IMR-90 (cell line): ENCODE results near the gene EXOC1L. TPM values are rescaled to one million over a fixed set of nuclear protein-coding genes. Genes with fewer than 3 reads are reported as not detected.
A peak's percentile ranks its signal among the peaks of the same experiment; 100 is the strongest.

Experiments used
- ATAC-seq: fragments of 200-7000 bp; cut with Tn5 transposase; 2 replicates; pipeline ENCODE4 v1.9.1; 2020; ENCODE audit warnings: low read depth, mild to moderate bottlenecking, moderate library complexity
- BruUV-seq: library from RNA; stranded (reverse); fragments of 400-500 nt; replicated peaks from 2 replicates; lab custom pipeline; 2021; lab: Mats Ljungman, UMichigan
- CTCF ChIA-PET: fragments of 300-600 bp; formaldehyde crosslinking; extraction: SDS; loops from one replicate; lab custom pipeline; 2021; ENCODE audit warnings: antibody characterized with exemption; lab: Yijun Ruan, JAX
- POLR2A ChIA-PET: fragments of 300-600 bp; sonication (Branson Sonifier 250); formaldehyde crosslinking; loops from one replicate; lab custom pipeline; 2022; ENCODE audit warnings: antibody characterized with exemption; ENCODE audit not compliant: unreplicated experiment; lab: Charles Lee
- DNase-seq: peaks from one replicate; pipeline ENCODE4 v3.0.0; 2013
- H2AFZ ChIP-seq: replicated peaks from 2 replicates; pipeline ENCODE3; 2013; ENCODE audit warnings: low read length, mild to moderate bottlenecking; ENCODE audit not compliant: poor library complexity
- H2AK5ac ChIP-seq: 2 replicates; pipeline ENCODE4 v1.6.1; 2013; ENCODE audit warnings: low read depth, low read length, inconsistent platforms
- H2AK9ac ChIP-seq: replicated peaks from 2 replicates; pipeline ENCODE3; 2013; ENCODE audit warnings: mild to moderate bottlenecking, low read depth, low read length, moderate library complexity; ENCODE audit not compliant: poor library complexity
- H2BK120ac ChIP-seq: 2 replicates; pipeline ENCODE4 v1.6.1; 2013; ENCODE audit warnings: low read depth, low read length, inconsistent platforms
- H2BK15ac ChIP-seq: 3 replicates; pipeline ENCODE4 v1.6.1; 2013; ENCODE audit warnings: low read depth, low read length, inconsistent platforms
- H2BK20ac ChIP-seq: 2 replicates; pipeline ENCODE4 v1.6.1; 2013; ENCODE audit warnings: low read depth, mild to moderate bottlenecking, inconsistent platforms, low read length, moderate library complexity
- H2BK5ac ChIP-seq: 2 replicates; pipeline ENCODE4 v1.6.1; 2013; ENCODE audit warnings: mild to moderate bottlenecking, low read depth, low read length, inconsistent platforms; ENCODE audit not compliant: poor library complexity, severe bottlenecking
- H3K14ac ChIP-seq: replicated peaks from 2 replicates; pipeline ENCODE4 v1.6.1; 2013; ENCODE audit warnings: low read depth, low read length, inconsistent platforms
- H3K18ac ChIP-seq: 2 replicates; pipeline ENCODE4 v1.6.1; 2013; ENCODE audit warnings: low read depth, low read length, control low read depth
- H3K23ac ChIP-seq: 2 replicates; pipeline ENCODE4 v1.6.1; 2013; ENCODE audit warnings: low read depth, low read length, inconsistent platforms
- H3K27ac ChIP-seq: 2 replicates; pipeline ENCODE4 v1.5.1; 2013; ENCODE audit warnings: mild to moderate bottlenecking, control low read depth, low read length; ENCODE audit not compliant: insufficient read depth
- H3K27me3 ChIP-seq: 2 replicates; pipeline ENCODE4 v1.6.1; 2013; ENCODE audit warnings: low read length; ENCODE audit not compliant: control insufficient read depth, insufficient read depth
- H3K36me3 ChIP-seq: 2 replicates; pipeline ENCODE4 v1.6.1; 2013; ENCODE audit warnings: low read length, mixed read lengths; ENCODE audit not compliant: control insufficient read depth, insufficient read depth
- H3K4ac ChIP-seq: 2 replicates; pipeline ENCODE4 v1.6.1; 2013; ENCODE audit warnings: low read depth, low read length, inconsistent platforms
- H3K4me1 ChIP-seq: 2 replicates; pipeline ENCODE4 v1.6.1; 2013; ENCODE audit warnings: low read length, mixed read lengths; ENCODE audit not compliant: control insufficient read depth, insufficient read depth
- H3K4me2 ChIP-seq: 2 replicates; pipeline ENCODE4 v1.6.1; 2013; ENCODE audit warnings: low read depth, mild to moderate bottlenecking, control low read depth, low read length, moderate library complexity
- H3K4me3 ChIP-seq: 2 replicates; pipeline ENCODE4 v1.5.1; 2013; ENCODE audit warnings: low read depth, mild to moderate bottlenecking, control low read depth, low read length, moderate library complexity; ENCODE audit not compliant: insufficient read depth
- H3K56ac ChIP-seq: 2 replicates; pipeline ENCODE4 v1.6.1; 2013; ENCODE audit warnings: low read length, inconsistent platforms; ENCODE audit not compliant: insufficient read depth; ENCODE audit errors: extremely low read depth
- H3K79me1 ChIP-seq, 2 experiments: 2 replicates each; pipeline ENCODE4 v1.6.1; 2013; ENCODE audit warnings: low read length in 2 of 2, inconsistent platforms in 1 of 2, low read depth in 1 of 2
- H3K9ac ChIP-seq: 2 replicates; pipeline ENCODE4 v1.6.1; 2013; ENCODE audit warnings: low read depth, low read length, control low read depth
- H3K9me1 ChIP-seq: 2 replicates; pipeline ENCODE4 v1.6.1; 2013; ENCODE audit warnings: low read length, inconsistent platforms; ENCODE audit not compliant: insufficient read depth
- H3K9me3 ChIP-seq: 2 replicates; pipeline ENCODE4 v1.6.1; 2013; ENCODE audit warnings: low read length; ENCODE audit not compliant: control insufficient read depth, insufficient read depth
- H4K20me1 ChIP-seq: 2 replicates; pipeline ENCODE4 v1.6.1; 2013; ENCODE audit warnings: low read length, inconsistent platforms; ENCODE audit not compliant: insufficient read depth
- H4K5ac ChIP-seq: 2 replicates; pipeline ENCODE4 v1.6.1; 2013; ENCODE audit warnings: mild to moderate bottlenecking, low read depth, low read length, control low read depth
- H4K8ac ChIP-seq, 2 experiments: 2 replicates each; pipeline ENCODE4 v1.6.1; 2013; ENCODE audit warnings: low read depth in 2 of 2, low read length in 2 of 2, control low read depth in 1 of 2, inconsistent platforms in 1 of 2
- H4K91ac ChIP-seq: 2 replicates; pipeline ENCODE4 v1.6.1; 2013; ENCODE audit warnings: low read depth, low read length, inconsistent platforms; ENCODE audit not compliant: insufficient read depth
- BHLHE40 ChIP-seq: fragments of 150-350 bp; IDR thresholded peaks from 2 replicates; pipeline ENCODE4 v1.6.1; 2016; ENCODE audit warnings: mild to moderate bottlenecking, low read depth, low read length
- CEBPB ChIP-seq: IDR thresholded peaks from 2 replicates; pipeline ENCODE4 v1.6.1; 2012; ENCODE audit warnings: low read depth, low read length, improper control_type of control experiment
- CHD1 ChIP-seq: IDR thresholded peaks from 2 replicates; pipeline ENCODE4 v1.6.1; 2012; ENCODE audit warnings: low read depth, low read length, improper control_type of control experiment
- CTCF ChIP-seq: conservative IDR thresholded peaks from 2 replicates; pipeline ENCODE4 v1.5.1; 2012; ENCODE audit warnings: mild to moderate bottlenecking, low read depth, low read length, improper control_type of control experiment
- FOS ChIP-seq: fragments of 150-350 bp; IDR thresholded peaks from 2 replicates; pipeline ENCODE4 v1.6.1; 2016; ENCODE audit warnings: low read depth, low read length
- MAZ ChIP-seq: IDR thresholded peaks from 2 replicates; pipeline ENCODE4 v1.6.1; 2012; ENCODE audit warnings: low read depth, mild to moderate bottlenecking, low read length, improper control_type of control experiment, moderate library complexity, borderline replicate concordance
- MXI1 ChIP-seq: IDR thresholded peaks from 2 replicates; pipeline ENCODE4 v1.6.1; 2012; ENCODE audit warnings: low read depth, mild to moderate bottlenecking, low read length, moderate library complexity, borderline replicate concordance
- NFE2L2 ChIP-seq: fragments of 150-350 bp; IDR thresholded peaks from 2 replicates; pipeline ENCODE4 v1.6.1; 2016; ENCODE audit warnings: low read depth, mild to moderate bottlenecking, low read length
- RCOR1 ChIP-seq: IDR thresholded peaks from 2 replicates; pipeline ENCODE4 v1.6.1; 2012; ENCODE audit warnings: mild to moderate bottlenecking, low read length, improper control_type of control experiment; ENCODE audit not compliant: insufficient replicate concordance
- SMC3 ChIP-seq: fragments of 150-350 bp; IDR thresholded peaks from 2 replicates; pipeline ENCODE4 v1.6.1; 2016; ENCODE audit warnings: low read depth, mild to moderate bottlenecking, antibody characterized with exemption, low read length, moderate library complexity
- USF2 ChIP-seq: fragments of 150-350 bp; IDR thresholded peaks from 2 replicates; pipeline ENCODE4 v1.6.1; 2017; ENCODE audit warnings: mild to moderate bottlenecking, antibody characterized with exemption, low read length, low read depth
- WGBS, 2 experiments: methylation state at CpG; one replicate each; pipeline versions ENCODE4 v1.1.5 to v1.1.7; 2013; ENCODE audit warnings: missing lambda C conversion rate in 2 of 2; ENCODE audit not compliant: insufficient read length in 1 of 2; ENCODE audit errors: extremely low coverage in 2 of 2; 5-methylcytosine and 5-hydroxymethylcytosine counted together
- dilution Hi-C: fragments of 300-500 bp; cut with HindIII; formaldehyde crosslinking; loops from one replicate; pipeline ENCODE4 v1.14.3; 2018; ENCODE audit warnings: low sequenced_read_pairs; ENCODE audit not compliant: unreplicated experiment
- in situ Hi-C: fragments of 300-500 bp; cut with MboI; formaldehyde crosslinking; loops from 3 replicates; pipeline ENCODE4 v1.14.3; 2019; ENCODE audit warnings: low sequenced_read_pairs, inconsistent platforms, mixed read lengths
- intact Hi-C: fragments of 100-400 bp; cut with micrococcal nuclease; formaldehyde crosslinking; loops from 2 replicates; pipeline ENCODE4 v1.10.0; 2022
- polyA plus RNA-seq, 3 experiments: library from polyadenylated mRNA; depleted of rRNA; stranded (reverse); fragments of >200 nt; gene quantifications; 2 replicates each; pipeline ENCODE4 v1.2.3, GENCODE V29; 2012; ENCODE audit warnings: low replicate concordance in 1 of 3
- total RNA-seq: library from RNA; depleted of rRNA; stranded (reverse); fragments of >200 nt; gene quantifications from 2 replicates; pipeline ENCODE4 v1.2.3, GENCODE V29; 2012

EXOC1L gene
- total and polyA plus RNA-seq, 2 of the 4 experiments (the other 2 are of a cell fraction): not detected

DNA sequence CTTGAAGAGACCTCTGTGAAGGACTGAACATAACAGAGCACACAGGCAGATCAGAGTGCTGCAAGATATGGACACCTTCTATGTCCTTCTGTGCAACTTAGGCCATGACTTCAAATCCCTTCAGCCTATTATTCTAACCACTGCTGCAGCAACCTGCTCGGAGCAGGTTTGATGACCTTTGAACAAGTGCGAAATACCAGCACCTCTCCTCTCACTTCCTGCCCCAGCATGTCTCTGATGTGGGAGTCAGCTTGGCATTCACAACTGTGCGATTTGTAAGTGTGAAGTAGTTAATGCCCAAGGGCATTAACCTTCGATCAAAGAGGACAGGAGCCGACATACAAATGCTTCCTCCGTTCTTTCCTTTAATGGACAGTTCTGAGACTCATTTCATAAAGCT is 32.3 kb downstream of the EXOC1L start:
- intact Hi-C loops: loop anchor here (5.0 kb wide), 1 partner anchor 505 kb away; the partner anchor contains the start of gene SRD5A3
- Histone ChIP-seq H4K20me1 (no peaks in the 10 kb centered on the region), H3K18ac (no peak overlapping the region), H2AK5ac (no peak overlapping the region), H3K9me1 (no peaks in the 10 kb centered on the region), H3K36me3 (no peaks in the 10 kb centered on the region), H3K27ac (no peak overlapping the region), H2AK9ac (no peak overlapping the region), H3K14ac (no peak overlapping the region), H3K4me2 (no peak overlapping the region), H2BK20ac (no peak overlapping the region), H2BK15ac (no peak overlapping the region), H4K8ac (no peak overlapping the region; a peak in 1 of 4 replicates), H3K56ac (no peak overlapping the region), H4K91ac (no peak overlapping the region), H2BK120ac (no peak overlapping the region), H2AFZ (peak overlapping the region; percentile 12), H3K4me3 (no peak overlapping the region), H3K9ac (no peak overlapping the region), H3K23ac (no peak overlapping the region), H3K79me1 (peaks cover 14 to 21% of the 10 kb centered on the region in 2 experiments), H3K27me3 (0 out of 2 replicates have a peak, but pooled peaks cover 2% of the 10 kb centered on the region), H2BK5ac (no peak overlapping the region), H4K5ac (no peak overlapping the region), H3K4ac (no peak overlapping the region), H3K4me1 (no peaks in the 10 kb centered on the region), H3K9me3 (no peaks in the 10 kb centered on the region)
- ChIA-PET CTCF (no interaction called here), POLR2A (no interaction called here)
- in situ Hi-C loops: loop anchor here (10.0 to 25.0 kb wide), 2 partner anchors 440 to 507 kb away; partner anchors contain the start of gene SRD5A3
- no TSS peak for BruUV-seq
- ATAC-seq (no peak), DNase-seq (no peak)
- dilution Hi-C loops: no loop called here
- TF ChIP-seq USF2: no peak
- TF ChIP-seq FOS: no peak
- TF ChIP-seq MAZ: no peak
- no peak for TF ChIP-seq SMC3
- no peak for TF ChIP-seq MXI1
- TF ChIP-seq NFE2L2: no peak
- TF ChIP-seq CEBPB: no peak
- no peak for TF ChIP-seq CHD1
- no peak for TF ChIP-seq RCOR1
- TF ChIP-seq CTCF: no peak
- no peak for TF ChIP-seq BHLHE40
- WGBS, 2 experiments: no CpG with 5 or more reads among the region's 6 CpGs
